Putamen (tissue), 1 donor: ENCODE measurements around the gene ITGB5.
"Not testable (repeated sequence)": the region's sequence is repeated elsewhere in the genome, so short reads cannot be mapped to it uniquely, and the experiment has no call there.

Experiments used
- DNase-seq: peaks from one replicate; pipeline ENCODE4 v3.0.0-alpha.2; 2016; ENCODE audit warnings: low spot score

The ITGB5 gene

DNA sequence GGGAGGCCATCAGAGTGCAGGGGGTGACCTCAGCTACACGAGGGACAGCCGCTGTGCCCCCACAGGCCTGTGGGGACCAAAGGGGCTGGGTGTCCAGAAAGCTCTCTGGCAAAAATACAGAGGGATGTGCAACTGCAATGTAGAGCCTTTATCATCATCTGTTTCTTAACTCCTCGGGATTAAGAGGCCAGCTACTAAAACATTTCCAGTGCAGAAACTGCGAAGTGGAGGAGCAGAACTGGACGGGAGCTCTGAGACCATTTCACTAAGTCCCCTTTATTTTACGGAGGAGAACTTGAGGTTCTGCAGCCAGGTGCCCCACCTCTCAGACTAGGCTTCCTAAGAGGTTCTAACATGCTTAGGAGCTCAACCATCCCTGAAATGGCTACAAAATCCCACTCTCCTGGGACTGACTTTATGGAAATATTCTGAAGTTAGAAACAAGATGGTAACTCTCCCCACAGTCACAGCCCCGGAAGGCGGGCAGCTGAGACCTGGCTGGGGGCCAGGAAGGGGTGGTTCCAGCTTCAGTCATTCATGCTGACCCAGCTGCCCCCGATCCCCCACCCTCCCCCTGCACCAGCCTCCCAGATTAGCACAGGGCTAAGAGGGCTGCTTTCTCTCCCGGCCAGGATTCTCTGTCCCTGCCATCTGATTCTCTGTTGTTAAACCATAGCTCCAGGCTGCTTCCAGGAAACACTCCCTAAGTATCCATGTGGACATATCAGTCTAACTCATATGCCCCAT is 116.7 kb downstream of the ITGB5 start:
- peak; percentile 71 for DNase-seq

DNA sequence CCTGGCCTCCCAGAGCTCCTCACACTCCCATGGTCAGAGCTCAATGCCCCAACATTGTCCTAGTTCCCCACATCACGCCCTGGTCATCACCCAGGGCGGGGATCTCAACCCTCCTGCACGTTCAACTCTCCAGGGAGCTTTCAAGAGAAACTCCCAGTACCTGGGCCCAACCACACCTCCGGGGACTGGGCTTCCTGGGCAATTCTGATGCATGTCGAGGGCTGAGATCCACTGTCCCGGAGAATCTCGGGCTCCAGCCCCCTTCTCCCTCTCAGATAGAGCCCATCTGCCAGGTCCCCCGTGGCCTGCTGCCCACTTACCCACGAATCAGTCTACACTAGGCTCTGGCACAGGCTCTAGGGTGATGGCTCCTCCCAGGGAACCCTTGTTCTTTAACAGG is 117.7 kb downstream of the ITGB5 start:
- no peak for DNase-seq

DNA sequence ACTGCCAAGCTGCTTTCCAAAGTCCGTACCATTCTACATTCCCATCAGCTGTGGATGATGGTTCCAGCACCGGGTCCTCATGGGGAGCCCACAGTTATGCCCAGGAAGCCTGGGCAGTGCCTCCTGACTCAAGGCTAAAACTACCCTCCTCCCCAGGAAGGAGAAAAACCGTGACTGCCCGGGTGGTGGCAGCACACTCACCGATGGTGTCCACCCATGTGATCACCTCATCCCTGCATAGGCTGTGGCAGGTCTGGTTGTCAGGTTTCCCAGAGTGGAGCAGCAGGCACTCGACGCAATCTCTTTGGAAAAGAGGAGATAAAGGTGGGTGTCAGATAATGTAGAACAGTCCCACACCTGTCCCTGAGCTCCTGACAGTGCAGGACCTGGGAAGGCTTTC is 118.4 kb downstream of the ITGB5 start:
- DNase-seq: no peak

DNA sequence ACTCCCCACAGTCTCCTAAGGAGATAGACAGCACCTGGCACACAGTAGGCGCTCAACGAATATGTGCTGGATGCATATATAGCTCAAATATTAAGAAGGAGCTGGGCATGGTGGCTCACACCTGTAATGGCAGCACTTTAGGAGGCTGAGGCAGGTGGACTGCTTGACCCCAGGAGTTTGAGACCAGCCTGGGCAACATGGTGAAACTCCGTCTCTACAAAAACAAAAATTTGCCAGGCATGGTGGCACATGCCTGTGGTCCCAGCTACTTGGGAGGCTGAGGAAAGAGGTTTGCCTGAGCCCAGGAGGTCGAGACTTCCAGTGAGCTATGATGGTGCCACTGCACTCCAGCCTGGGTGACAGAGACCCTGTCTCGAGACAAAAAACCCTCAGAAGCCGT is 119.5 kb downstream of the ITGB5 start:
- DNase-seq: no peak

DNA sequence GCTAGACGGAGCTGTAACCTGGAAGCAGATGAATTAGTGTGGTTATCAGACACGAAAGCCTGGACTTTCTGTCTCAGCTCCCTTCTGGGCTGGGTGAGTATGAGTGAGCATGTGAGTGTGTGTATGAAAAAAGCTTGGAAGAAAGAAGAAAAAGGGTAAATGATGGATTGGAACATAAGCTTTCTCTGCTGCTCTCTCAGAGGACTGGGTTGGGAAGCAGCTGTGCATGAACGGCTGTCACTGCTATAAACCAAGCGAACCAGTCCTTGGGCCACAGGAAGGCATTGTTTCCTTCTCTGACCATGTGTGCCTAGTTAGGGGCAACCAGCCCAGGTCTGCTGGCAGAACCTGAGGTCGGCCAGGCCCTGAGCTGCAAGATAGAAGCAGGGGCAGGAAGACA is 119.9 kb downstream of the ITGB5 start:
- DNase-seq: no peak

DNA sequence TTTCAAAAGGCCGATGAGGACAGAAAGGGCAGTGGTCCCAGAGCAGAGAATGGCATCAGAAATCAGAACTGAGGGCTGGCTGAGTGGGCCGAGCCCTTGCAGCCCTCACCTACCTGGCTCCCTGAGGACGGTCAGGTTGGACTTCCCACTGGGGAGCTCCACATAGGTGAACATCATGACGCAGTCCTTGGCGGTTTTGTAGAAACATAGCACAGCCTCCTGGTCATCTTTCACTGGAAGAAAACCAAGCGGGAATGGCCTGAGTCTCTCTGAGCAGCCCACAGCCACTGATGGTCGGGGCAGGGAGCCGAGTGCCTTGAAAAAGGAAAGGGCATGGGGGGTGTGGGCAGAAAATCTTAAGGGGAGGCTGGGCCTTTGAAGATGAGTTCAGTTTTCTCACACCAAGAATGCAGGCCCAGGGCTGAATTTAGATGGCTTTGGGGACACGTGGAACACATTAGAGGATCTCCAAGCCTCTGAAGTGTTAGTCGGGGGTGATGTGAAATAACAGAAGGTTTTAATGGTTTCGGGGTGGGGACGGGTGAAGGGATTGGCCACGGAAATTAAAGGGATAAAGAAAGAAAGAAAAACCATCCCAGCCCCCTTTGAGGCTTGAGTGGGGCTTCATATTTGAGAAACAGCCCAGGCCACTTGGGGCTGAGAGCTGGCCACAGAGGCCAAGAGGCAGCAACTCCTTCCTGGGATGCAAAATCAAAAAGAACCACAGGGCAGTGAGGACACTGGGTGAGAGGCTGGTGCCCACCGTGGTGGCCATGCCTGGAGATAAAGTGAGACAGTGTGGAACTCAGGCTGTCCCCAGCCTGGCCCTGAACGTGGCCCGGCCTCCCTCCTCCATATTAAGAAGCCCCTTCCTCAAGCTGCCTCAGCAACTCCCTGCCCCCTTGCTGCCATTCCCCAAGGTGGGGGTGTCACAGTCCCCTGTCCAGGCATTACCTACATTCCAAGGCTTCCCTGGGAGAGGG is 120.8 kb downstream of the ITGB5 start:
- DNase-seq: no peak

DNA sequence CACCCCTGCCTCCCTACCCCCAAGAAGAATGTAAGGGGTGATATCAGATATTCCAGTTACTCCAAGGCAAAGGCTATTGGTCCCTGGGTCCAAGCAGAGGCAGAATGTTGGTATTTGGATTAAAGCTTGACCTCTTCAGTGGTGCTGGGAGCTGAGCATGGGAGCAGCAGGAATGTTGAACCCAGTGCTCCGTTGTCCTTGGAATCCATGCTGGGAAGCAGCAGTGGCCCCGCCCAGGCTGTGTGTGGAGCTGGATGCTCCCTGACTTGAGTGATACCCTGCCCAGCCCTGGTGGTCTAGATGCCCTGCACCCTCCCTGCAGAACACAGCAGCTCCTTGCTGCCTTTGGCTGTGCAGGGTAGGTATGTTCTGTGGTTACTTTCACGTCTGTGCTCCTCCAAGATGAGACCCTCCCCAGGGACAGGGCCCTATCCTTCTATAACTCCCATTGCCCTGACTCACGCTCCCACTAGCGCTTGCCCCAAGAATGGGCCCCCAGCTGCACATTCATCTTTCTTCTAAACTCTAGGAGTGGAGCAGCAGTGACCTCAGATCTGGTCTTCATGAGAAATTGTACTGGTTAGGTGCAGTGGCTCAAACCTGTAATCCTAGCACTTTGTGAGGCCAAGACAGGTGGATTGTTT is 121.8 kb downstream of the ITGB5 start:
- DNase-seq: no peak

DNA sequence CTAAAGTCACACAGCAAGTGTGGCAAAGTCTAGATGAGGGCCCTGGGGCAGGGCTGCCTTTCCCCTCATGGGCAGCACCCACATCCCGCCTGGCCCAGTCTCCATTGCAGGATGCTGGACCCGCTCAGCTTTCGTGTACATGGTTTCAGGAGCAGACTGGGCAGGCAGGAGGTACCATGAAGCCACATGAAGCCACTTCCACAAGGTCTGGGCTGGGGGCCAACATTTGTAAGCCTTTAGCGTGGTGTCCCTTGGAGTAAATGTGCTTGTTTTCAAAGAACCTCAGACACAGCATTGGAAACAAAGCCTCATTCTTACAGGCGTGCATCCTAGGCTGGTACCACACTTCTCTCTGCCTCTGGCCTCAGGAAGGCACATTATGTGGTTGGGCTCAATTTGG is 122.4 kb downstream of the ITGB5 start:
- DNase-seq: no peak

DNA sequence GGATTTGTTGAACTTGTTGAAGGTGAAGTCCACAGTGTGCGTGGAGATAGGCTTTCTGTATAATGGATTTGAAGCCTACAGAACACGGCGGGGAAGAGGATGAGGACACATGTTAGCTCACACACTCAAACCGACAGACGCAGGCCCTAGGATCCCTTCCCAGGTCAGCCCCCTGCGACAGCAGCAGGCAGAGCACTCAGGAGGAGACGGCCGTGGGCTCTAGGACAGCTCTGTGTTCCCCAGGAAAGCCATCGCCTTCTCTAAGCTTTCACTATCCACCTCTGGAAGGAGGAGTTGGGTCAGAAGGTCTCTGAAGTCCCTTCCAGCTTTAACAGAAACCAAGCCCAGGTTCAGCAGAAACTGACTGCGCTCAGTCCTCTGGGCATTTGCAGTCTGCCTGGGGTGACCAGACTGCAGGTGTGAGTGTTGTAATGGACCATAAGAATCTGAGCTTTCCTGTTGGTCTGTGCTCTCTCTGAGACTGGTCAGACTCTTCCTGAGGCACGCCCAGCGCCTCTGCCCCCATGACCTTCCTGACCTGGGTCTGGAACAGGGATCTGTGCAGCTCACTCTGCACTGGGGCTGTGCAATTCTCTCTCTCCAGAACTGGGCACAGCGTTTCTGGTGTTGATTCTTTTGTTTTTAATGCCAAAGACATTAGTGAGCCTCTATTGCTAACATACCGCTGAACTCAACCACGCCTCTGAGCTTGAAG is 123.4 kb downstream of the ITGB5 start:
- DNase-seq: no peak

DNA sequence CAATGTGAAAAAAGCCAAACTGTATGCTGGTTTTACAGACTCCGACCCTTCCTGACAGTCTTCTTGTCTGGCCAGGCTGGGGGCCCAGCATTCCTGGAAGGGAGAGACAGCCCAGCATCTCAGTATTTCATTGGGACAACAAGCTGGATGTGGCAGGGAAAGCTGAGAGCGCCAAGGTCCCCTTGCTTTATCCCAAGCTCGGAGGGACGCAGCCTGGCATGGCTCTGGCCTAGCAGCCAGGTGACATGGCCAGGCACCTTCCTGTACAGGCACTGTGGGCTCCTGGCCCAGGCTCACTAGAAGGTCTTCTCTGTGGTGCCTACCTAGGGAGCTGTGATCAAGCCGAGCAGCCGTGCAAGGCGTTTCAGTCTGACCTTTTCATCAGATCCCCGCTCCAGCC is 124.0 kb downstream of the ITGB5 start:
- DNase-seq: no peak

DNA sequence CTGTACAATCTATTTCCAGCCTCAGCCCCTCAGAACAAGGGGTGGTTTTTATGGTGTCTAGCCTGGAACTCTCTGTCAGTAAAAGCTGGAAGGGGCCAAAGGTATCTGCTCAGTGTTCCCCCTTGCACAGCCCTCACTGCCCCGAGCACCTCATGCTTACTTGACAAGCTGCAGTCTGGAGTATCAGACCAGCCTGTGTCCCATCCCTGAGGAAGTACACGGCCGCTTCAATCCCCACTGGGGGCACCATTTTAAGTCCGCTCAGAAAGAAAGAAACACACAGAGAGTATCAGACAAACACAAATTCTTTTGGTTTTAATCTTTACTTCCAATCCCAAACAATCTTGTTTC is 124.5 kb downstream of the ITGB5 start:
- DNase-seq: no peak

DNA sequence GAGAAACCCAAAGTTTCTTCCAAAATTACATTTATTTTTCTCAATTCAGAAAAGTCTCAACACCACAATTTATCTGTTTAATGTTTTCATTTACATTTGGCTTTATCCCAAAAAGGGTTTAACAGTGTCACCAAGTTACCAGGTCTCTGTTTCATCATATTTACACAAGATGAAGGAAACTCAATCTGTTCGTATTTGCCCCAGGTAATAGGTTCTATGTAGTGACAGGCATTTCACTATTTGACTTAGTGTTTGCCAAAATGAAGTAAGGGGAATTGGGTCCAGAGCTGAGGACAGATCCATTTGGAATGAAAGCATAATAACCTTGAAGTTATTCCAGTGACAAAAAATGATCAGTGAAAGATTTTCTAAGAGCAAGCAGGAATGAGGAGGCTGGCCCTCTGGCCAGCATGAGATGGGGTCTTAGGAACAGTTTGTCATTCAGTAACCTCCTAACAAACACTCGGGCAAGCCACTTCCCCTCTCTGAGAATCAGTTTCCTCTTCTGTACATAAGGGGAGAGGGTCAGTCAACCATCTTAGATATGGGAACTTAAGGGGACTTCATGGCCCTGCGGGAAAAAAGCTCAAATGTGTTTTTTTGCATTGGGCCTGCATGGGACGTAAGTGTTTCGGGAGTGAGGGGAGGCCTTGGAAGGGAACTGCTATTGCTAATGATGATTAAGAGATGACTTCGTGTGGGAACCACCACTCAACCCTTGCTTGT is 125.1 kb downstream of the ITGB5 start:
- DNase-seq: no peak

DNA sequence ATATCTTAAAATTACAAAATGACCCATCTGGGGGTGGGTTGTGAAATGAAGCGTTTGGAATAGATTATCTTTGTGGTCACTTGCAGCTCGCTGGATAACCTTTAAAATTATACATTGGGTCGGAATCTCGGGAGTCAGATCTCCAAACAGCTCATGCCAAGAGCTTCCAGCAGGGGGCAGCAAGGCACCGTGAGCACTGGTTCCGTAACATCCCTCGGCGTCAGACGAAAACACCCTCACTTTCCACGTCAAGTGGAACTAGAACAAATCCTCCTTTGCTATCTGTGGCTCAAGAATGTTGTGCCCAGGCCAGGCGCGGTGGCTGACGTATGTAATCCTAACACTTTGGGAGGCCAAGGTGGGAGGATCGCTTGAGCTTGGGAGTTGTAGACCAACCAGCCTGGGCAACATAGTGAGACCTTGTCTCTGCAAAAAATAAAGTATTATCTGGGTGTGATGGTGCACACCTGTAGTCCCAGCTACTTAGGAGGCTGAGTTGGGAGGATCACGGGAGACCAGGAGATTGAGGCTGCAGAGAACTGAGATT is 125.8 kb downstream of the ITGB5 start:
- DNase-seq: peak; percentile 75

DNA sequence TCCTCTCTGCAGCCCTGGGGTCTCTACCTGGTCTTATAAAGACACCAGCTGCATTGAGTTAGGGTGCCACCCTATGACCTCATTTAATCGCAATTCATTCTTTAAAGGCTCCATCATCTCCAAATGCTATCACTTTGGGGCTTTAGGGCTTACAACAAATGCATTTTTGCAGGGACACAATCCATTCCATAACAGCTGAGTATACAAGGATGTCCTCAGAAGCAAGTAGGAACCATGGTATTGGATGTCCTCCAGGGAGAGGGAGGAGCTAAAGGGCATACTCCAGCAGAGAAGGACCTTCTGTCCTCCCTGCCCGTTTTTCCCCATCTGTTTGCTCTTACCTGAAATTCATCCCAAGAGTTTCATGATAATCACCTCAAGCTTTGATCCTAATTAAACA is 126.6 kb downstream of the ITGB5 start:
- DNase-seq: no peak

DNA sequence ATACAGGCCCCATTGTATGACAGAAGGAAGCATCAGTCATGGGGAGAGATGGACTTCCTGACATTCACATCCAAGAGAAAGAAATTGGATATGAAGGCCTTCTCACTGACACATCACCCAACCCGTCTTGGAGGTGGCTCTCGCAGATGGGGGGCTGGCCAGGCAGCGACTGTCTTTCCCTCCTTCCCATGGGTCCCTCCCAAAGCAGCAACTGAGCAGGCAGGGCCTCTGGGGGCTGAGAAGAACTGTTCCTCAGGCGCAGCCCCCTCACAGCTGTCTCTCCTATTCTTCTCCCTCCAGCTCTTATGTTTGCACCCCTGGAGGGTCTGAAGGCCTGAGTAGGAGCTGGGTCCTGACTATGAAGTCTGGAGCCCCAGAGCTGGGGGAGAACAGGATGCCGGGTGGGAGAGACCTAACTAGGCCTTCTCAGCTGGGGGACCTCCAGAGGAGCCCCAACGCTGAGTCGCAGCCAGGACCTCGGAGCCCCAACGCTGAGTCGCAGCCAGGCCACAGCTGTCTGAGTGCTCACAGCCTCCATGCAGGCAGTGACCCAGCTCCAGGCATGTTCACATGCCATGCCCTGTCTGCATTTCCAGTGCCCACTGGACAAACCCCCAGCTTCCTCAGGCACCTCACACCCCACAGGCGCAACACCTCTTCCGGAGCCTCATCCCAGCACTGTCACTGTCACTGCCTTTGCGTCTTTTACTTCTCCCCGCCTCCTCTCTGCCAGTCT is 127.3 kb downstream of the ITGB5 start:
- no peak for DNase-seq

DNA sequence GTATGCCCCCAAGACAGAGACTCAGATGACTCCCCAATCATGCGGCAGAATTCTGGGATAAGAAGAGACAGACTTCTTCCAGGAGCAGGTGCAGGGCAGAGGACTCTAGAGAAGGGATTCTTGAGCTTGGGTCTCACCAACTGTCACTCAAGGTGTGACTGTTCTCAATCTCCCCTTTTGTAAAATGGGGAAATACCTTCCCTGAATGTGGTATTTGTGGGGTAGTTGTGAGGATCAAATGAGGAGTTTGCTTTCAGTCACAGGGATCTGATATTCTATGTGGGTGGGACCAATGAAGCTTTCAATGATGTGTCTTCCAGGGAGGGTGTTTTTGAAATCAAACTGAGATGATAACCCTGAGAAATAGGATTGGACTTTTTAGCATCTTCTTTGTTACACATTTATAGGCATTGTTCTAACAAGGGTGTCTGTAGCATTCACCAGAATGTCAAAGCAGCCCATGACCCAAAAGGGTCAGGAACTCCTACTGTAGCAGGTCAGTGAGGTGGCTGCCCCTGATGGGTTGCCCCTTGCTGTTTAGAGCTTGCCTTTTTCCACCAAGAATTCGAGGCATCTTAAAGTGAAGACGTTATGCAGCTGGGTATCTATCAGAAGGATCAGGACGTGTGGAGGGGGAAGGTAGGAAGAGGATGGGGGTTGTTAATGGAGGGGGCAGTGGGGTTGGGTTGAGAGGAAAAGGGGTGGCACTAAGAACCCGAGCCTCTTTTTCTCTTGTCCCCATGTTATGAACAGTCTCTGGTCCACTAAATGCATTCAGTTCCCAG is 128.1 kb downstream of the ITGB5 start:
- no peak for DNase-seq

DNA sequence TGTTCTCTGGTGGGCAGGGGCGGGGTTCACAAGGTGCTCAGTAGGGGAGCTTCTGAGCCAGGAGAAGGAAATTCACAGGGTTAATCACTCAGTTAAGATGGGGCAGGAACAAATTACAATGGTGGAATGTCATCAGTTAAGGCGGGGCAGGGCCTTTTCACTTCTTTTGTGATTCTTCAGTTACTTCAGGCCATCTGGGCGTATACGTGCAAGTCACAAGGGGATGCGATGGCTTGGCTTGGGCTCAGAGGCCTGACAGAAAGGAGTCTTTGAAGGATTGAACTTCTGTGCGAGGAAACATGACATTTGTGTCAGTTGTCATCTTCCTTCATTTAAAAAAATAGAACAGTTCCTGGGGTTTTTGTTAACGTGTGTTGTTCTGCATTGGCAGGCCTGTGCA is 129.2 kb downstream of the ITGB5 start:
- not testable (repeated sequence) for DNase-seq

DNA sequence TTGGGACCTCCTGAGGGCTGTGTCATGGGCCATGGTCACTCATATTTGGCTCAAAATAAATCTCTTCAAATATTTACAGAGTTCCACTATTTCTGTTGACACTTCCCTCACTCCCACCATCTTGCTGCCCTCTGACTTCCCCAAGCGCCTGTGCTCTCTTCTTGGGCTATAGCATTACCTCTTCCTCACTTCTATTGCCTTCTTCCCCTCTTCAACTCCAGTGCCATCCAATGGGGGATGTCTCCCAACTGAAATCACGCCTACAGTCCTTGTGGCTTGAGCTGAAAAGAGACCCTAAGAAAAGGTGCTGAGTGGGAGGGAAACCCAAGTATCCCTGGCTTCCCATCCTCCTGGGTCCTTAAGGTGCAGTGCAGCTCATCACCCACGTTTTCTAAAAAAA is 135.1 kb downstream of the ITGB5 start:
- no peak for DNase-seq

DNA sequence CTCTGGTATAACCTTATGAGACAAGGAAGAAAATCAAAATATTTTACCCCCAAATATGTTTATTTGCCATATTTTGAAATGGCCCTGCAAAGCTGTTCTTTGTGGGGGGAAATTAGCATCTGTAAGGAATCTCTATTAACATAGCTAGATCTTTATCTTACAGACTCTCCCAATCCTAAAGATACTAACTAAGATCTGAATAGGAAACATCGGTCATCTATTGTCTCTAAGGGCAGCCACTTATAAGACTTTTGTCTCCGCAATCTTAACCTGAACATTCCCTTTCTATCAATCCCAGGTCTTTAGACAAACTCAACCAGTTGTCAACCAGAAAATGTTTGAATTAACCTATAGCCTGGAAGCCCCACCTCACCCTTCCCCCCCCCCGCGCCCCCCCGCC is 135.7 kb downstream of the ITGB5 start:
- no peak for DNase-seq

DNA sequence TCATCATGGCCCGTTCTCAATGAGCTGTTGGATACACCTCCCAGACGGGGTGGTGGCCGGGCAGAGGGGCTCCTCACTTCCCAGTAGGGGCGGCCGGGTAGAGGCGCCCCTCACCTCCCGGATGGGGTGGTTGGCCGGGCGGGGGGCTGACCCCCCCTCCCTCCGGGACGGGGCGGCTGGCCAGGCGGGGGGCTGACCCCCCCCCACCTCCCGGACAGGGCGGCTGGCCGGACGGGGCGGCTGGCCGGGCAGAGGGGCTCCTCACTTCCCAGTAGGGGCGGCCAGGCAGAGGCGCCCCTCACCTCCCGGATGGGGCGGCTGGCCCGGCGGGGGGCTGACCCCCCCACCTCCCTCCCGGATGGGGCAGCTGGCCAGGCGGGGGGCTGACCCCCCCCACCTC is 137.3 kb downstream of the ITGB5 start:
- not testable (repeated sequence) for DNase-seq
